HCEC 1CT (cell line): ENCODE data around the gene PMIS2.

Experiments
- DNase-seq: peaks from one replicate; pipeline ENCODE4 v3.0.0-alpha.2; 2017

The PMIS2 gene

DNA sequence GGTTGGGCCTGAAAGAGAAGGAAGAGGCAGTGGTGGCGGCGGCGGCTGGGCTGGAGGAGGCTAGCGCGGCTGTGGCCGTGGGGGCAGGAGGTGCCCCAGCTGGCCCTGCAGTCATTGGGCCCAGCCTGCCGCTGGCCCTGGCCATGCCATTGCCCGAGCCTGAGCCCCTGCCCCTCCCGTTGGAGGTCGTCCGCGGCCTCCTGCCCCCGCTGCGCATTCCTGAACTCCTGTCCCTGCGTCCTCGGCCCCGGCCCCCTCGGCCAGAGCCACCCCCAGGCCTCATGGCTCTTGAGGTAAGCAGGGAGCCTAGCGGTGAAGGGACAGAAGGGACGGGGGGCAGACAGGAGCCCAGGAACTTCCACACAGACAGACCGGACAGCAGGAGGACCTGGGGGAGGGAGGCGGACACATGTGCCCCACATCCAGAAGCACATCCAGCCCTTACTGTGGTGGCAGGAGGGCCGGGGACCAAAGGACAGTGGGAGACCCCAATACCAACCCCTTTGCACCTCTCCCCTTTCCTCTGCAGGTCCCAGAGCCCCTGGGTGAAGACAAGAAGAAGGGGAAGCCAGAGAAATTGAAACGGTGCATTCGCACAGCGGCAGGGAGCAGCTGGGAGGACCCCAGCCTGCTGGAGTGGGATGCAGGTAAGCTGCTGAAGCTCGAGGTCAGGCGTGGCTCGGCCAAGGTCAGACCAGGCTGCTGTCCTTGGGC lies 47.9 kb downstream of the PMIS2 start:
- DNase-seq: no peak

DNA sequence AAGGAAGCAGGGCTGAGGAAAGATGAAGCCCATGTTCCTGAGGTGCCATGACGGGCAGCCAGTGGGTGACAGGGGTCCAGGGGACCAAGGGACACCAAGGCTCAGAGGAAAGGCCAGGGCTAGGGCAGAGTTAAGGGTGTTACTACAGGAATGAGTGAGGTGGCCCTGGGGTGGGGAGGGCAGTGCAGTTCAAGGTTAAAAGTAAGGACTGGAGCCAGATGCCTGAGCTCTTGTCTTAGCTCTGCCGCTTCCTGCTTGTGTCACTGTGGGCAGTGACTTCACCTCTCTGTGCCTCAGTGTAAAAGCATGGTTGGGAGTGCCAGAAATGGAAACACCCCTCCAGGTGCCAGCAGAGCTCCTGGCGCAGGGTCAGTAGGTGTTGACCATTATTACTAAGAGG lies 50.7 kb downstream of the PMIS2 start:
- DNase-seq: no peak
